ENCODE data around the gene WLS.

Gene WLS

GRCh38 chr1:68112835-68113243 is 119.5 kb downstream of the WLS start:
- no peak overlapping the region for H3K4me3 ChIP-seq (ENCODE audit: low read length)
- peak; percentile 72 for DNase-seq (ENCODE audit: low read depth)
- TF ChIP-seq CTCF (conservative IDR thresholded peaks at IDR 0.05; ENCODE audit: low read length): no peak

GRCh38 chr1:68111519-68112436 is 120.5 kb downstream of the WLS start:
- H3K4me3 ChIP-seq (ENCODE audit: low read length): no peak overlapping the region
- peak; percentile 93 for DNase-seq (ENCODE audit: low read depth)
- TF ChIP-seq CTCF (conservative IDR thresholded peaks at IDR 0.05; ENCODE audit: low read length): peak; percentile 94

- no peak overlapping the region for H3K4me3 ChIP-seq (ENCODE audit: low read length)
- TF ChIP-seq CTCF (conservative IDR thresholded peaks at IDR 0.05; ENCODE audit: low read length): no peak
- no peak for DNase-seq (ENCODE audit: low read depth)
Observed at GRCh38 chr1:68107771-68108170, 124.6 kb downstream of the WLS start.

GRCh38 chr1:68103884-68104554 is 128.3 kb downstream of the WLS start:
- TF ChIP-seq CTCF (conservative IDR thresholded peaks at IDR 0.05; ENCODE audit: low read length): no peak
- no peak for DNase-seq (ENCODE audit: low read depth)
- H3K4me3 ChIP-seq (ENCODE audit: low read length): no peak overlapping the region

- DNase-seq (ENCODE audit: low read depth): no peak
- TF ChIP-seq CTCF (conservative IDR thresholded peaks at IDR 0.05; ENCODE audit: low read length): no peak
- H3K4me3 ChIP-seq (ENCODE audit: low read length): no peak overlapping the region
Observed at GRCh38 chr1:68103011-68103545, 129.2 kb downstream of the WLS start.

GRCh38 chr1:68101829-68102228 is 130.5 kb downstream of the WLS start:
- no peak for TF ChIP-seq CTCF (conservative IDR thresholded peaks at IDR 0.05; ENCODE audit: low read length)
- no peak overlapping the region for H3K4me3 ChIP-seq (ENCODE audit: low read length)

More at GRCh38 chr1:68101829-68102228, 130.5 kb downstream of the WLS start:
- no peak for DNase-seq (ENCODE audit: low read depth)

Data from AG10803 (cell line).